ENCODE data around the gene SESN3.

DNA sequence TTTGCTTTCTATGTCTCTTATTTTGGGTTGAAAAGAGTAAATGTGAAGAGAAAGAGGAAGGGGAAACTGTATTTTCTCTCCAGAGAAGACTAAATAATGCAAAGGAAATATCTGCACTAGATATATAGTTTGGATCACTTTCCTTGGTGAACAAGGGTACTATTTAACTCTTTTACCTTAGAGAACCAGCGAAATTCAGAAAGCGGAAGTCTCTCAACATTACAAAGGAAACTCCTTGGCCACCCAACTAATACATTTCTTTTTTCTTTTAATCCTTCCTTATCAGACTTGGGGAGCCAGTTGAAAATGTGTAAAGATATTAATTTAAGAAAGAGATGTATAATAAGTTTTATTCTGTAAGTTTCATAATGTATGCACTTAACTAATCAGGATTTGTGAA is 64.2 kb downstream of the SESN3 start:
- TF ChIP-seq POLR2A (IDR thresholded peaks at IDR 0.05) (no peak), EP300 (IDR thresholded peaks at IDR 0.05) (no peak)
- TF ChIP-seq, protein P1, sequence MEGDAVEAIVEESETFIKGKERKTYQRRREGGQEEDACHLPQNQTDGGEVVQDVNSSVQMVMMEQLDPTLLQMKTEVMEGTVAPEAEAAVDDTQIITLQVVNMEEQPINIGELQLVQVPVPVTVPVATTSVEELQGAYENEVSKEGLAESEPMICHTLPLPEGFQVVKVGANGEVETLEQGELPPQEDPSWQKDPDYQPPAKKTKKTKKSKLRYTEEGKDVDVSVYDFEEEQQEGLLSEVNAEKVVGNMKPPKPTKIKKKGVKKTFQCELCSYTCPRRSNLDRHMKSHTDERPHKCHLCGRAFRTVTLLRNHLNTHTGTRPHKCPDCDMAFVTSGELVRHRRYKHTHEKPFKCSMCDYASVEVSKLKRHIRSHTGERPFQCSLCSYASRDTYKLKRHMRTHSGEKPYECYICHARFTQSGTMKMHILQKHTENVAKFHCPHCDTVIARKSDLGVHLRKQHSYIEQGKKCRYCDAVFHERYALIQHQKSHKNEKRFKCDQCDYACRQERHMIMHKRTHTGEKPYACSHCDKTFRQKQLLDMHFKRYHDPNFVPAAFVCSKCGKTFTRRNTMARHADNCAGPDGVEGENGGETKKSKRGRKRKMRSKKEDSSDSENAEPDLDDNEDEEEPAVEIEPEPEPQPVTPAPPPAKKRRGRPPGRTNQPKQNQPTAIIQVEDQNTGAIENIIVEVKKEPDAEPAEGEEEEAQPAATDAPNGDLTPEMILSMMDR (IDR thresholded peaks at IDR 0.05), result no peak
